ENCODE measurements around the gene FOXJ1. TPM values are rescaled to one million over a fixed set of nuclear protein-coding genes. Genes with fewer than 3 reads are reported as not detected.

The FOXJ1 gene
- total RNA-seq, 1 donor from 2014 or later: not detected

DNA sequence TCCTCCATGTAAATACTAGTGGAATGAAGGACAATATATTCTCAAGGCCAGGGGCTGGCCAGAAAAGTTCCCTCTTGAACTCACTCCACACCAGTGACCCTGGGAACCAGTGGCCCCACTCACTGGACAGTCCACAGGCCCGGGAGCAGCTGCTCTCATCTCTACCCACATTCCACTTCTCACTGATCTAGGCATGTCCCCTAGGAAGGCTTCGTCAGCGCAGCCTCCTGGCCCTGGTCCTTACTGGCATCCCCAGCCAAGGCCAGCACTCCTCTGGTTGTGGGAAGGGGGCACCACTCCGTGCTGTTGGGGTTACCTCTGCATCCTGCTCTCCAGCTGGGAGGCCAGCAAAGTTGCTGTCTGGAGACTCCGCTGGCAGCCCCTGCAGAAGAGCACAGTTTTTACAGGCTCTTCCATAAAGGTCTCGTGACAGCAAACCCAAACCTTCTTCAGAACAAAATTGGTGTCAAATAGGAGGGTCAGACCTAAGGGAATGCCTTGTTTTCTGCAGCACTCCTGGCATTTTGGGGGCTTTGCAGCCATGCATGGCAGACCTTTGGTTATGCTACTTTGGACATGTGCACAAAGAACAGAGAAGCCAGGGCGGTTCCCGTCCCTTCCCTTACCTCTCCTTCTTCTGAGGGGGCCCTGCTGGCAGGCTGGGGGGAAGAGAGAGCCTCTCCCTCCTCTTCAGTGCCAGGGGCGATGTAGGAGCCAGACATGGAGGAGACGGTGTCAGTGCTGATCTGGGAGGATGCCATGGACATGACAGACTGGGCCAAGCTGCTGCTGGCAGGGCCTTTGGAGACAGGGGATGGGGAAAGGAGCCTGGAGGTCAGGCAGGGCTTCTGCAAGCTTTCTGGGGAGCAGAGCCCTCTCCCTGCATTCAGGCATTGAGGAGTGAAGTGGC, 14.1 kb upstream of the FOXJ1 start:
- H3K4me1 ChIP-seq: peaks cover 3% of the 10 kb centered on the region
- no peaks in the 10 kb centered on the region for H3K27me3 ChIP-seq (ENCODE audit: low read depth)
- no peak overlapping the region for H3K4me3 ChIP-seq
- no peaks in the 10 kb centered on the region for H3K9me3 ChIP-seq (replicated peaks)
- DNase-seq: no peak
- no peak overlapping the region for H3K27ac ChIP-seq (replicated peaks)
- TF ChIP-seq, protein P1, sequence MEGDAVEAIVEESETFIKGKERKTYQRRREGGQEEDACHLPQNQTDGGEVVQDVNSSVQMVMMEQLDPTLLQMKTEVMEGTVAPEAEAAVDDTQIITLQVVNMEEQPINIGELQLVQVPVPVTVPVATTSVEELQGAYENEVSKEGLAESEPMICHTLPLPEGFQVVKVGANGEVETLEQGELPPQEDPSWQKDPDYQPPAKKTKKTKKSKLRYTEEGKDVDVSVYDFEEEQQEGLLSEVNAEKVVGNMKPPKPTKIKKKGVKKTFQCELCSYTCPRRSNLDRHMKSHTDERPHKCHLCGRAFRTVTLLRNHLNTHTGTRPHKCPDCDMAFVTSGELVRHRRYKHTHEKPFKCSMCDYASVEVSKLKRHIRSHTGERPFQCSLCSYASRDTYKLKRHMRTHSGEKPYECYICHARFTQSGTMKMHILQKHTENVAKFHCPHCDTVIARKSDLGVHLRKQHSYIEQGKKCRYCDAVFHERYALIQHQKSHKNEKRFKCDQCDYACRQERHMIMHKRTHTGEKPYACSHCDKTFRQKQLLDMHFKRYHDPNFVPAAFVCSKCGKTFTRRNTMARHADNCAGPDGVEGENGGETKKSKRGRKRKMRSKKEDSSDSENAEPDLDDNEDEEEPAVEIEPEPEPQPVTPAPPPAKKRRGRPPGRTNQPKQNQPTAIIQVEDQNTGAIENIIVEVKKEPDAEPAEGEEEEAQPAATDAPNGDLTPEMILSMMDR (IDR thresholded peaks at IDR 0.05; ENCODE audit: borderline replicate concordance): no peak
- intact Hi-C loops (cut with micrococcal nuclease): no loop called here
- H3K36me3 ChIP-seq: peaks cover 18% of the 10 kb centered on the region

DNA sequence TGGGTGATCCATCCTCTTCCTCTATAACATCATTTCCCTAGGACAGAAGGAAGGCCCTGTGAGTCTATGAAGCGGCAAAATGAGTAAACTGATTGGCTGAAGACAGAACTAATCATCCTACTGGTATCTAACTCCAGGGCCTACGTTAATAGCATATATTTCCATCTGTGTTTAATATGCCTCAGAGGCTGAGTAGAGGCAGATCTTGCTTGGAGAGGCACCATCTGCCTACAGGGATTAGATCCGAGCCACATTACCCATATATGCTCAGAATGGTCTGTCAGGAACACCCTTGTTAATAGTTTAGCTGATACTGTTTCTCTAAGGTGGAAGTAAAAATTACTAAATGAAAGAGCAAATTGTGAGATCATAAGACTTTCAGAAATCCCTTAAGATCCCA, 13.2 kb upstream of the FOXJ1 start:
- Histone ChIP-seq H3K36me3 (peaks cover 18% of the 10 kb centered on the region), H3K4me3 (no peak overlapping the region), H3K4me1 (peaks cover 3% of the 10 kb centered on the region), H3K27ac (replicated peaks) (no peak overlapping the region), H3K27me3 (ENCODE audit: low read depth) (no peaks in the 10 kb centered on the region), H3K9me3 (replicated peaks) (no peaks in the 10 kb centered on the region)
- TF ChIP-seq, protein P1 (IDR thresholded peaks at IDR 0.05; ENCODE audit: borderline replicate concordance): no peak
- no peak for DNase-seq
- intact Hi-C loops (cut with micrococcal nuclease): no loop called here

DNA sequence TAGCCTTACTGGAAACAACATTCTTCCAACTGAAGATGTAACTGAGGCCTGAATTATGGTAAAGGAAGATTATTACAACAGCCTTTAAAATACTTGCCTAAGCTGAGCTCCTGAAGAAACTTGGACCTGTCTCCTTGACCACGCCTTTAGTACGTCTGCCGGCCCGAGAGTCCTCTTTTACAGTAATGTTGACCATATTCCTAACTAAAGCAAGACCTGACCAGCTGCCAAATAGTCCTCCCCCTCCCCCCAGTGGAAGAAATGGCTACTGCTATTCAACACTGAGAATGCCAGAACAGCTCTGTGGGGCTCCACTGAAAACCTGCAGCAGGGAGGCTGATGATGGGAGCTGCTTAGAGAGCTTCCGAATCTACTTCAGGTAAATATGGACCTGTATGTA, 12.6 kb upstream of the FOXJ1 start:
- no peaks in the 10 kb centered on the region for H3K9me3 ChIP-seq (replicated peaks)
- no peaks in the 10 kb centered on the region for H3K27me3 ChIP-seq (ENCODE audit: low read depth)
- no peak overlapping the region for H3K27ac ChIP-seq (replicated peaks)
- intact Hi-C loops (cut with micrococcal nuclease): no loop called here
- peaks cover 11% of the 10 kb centered on the region for H3K36me3 ChIP-seq
- peaks cover 3% of the 10 kb centered on the region for H3K4me1 ChIP-seq
- no peak overlapping the region for H3K4me3 ChIP-seq
- no peak for DNase-seq
- TF ChIP-seq, protein P1 (IDR thresholded peaks at IDR 0.05; ENCODE audit: borderline replicate concordance): no peak

DNA sequence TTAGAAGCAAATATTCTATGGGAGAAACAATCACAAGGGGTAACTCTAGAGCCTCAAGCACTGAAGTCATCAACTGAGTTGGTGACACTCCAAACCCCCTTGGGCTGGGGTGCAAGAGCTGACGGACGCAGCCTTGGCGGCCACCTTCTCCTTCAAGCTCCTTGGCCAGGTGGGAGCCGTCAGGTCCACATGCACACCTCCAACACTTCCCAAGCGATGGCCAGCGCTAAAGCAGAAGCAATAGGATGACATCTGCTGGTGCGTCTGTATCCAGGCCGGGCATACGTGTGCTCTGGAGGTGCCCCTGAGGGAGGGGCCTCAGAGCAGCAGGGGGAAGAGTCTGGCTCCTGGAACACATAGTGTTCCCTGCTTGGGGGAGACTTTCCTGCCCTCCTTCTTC, 12.2 kb upstream of the FOXJ1 start:
- Histone ChIP-seq H3K27me3 (ENCODE audit: low read depth) (no peaks in the 10 kb centered on the region), H3K9me3 (replicated peaks) (no peaks in the 10 kb centered on the region), H3K4me1 (peaks cover 3% of the 10 kb centered on the region), H3K36me3 (peaks cover 9% of the 10 kb centered on the region), H3K27ac (replicated peaks) (no peak overlapping the region), H3K4me3 (no peak overlapping the region)
- intact Hi-C loops (cut with micrococcal nuclease): no loop called here
- no peak for DNase-seq
- TF ChIP-seq, protein P1 (IDR thresholded peaks at IDR 0.05; ENCODE audit: borderline replicate concordance): no peak

DNA sequence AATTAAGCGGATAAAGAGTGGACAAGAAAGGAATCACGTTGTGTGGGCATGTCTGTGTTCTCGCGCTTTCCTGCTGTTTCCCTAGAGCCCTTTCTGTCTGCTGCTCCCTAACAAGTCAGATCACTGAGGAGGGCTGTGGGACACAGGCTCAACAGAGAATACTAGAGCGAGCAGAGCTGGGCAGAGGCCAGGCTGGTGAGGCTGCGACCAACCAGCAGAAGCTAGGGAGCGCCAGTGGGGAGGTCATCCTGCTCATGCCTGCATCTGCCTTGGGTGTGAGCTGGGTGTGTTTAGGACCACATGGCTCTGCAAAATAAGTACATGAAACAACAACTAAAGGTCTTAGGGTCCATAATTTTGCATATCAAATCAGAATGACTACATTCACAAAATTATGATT, 11.5 kb upstream of the FOXJ1 start:
- no peaks in the 10 kb centered on the region for H3K27me3 ChIP-seq (ENCODE audit: low read depth)
- intact Hi-C loops (cut with micrococcal nuclease): no loop called here
- H3K9me3 ChIP-seq (replicated peaks): no peaks in the 10 kb centered on the region
- DNase-seq: no peak
- peaks cover 5% of the 10 kb centered on the region for H3K36me3 ChIP-seq
- peaks cover 5% of the 10 kb centered on the region for H3K4me1 ChIP-seq
- no peak overlapping the region for H3K4me3 ChIP-seq
- TF ChIP-seq, protein P1 (IDR thresholded peaks at IDR 0.05; ENCODE audit: borderline replicate concordance): no peak
- no peak overlapping the region for H3K27ac ChIP-seq (replicated peaks)

All from left ventricle myocardium inferior (tissue), 1 donor.